SU-DHL-6 (cell line): ENCODE measurements around the gene C13orf46.

Experiments
- CTCF ChIP-seq: fragments of 200-600 bp; sonication (generic); IDR thresholded peaks from one replicate; pipeline ENCODE4 v1.5.1; 2017; ENCODE audit warnings: antibody characterized with exemption, mild to moderate bottlenecking, low read length, moderate library complexity; ENCODE audit not compliant: insufficient read depth, poor library complexity, severe bottlenecking
- EZH2phosphoT487 ChIP-seq: fragments of 200-600 bp; sonication (generic), shearing (Covaris generic); conservative IDR thresholded peaks from 2 replicates; pipeline ENCODE4 v1.6.1; 2018; ENCODE audit warnings: mild to moderate bottlenecking, antibody characterized with exemption, low read length, moderate library complexity, mixed read lengths

GRCh38 chr13:113924184-113924901, 49.5 kb downstream of the C13orf46 start:
- TF ChIP-seq CTCF (no peak), EZH2phosphoT487 (no peak)
